Thyroid gland (tissue), 4 donors: Measurements from ENCODE around the gene KRT40. TPM values are rescaled to one million over a fixed set of nuclear protein-coding genes. Genes with fewer than 3 reads are reported as not detected.

Source experiments
- DNase-seq, 2 donors: peaks; one replicate each; pipeline ENCODE4 v3.0.0-alpha.2; 2019
- H3K27ac ChIP-seq, 3 donors: fragments of 200-600 bp; sonication (generic); 1 replicate in 2 of 3; 2 replicates in 1 of 3; pipeline ENCODE4 v1.5.1; 2016 to 2019; ENCODE audit warnings: mild to moderate bottlenecking in 1 of 3, moderate library complexity in 1 of 3
- H3K27me3 ChIP-seq: fragments of 200-600 bp; sonication (generic); one replicate; pipeline ENCODE4 v1.5.1; 2019
- H3K36me3 ChIP-seq, 2 donors: fragments of 200-600 bp; sonication (generic); one replicate each; pipeline ENCODE4 v1.5.1; 2016 to 2019
- H3K4me1 ChIP-seq, 2 donors: fragments of 200-600 bp; sonication (generic); one replicate each; pipeline ENCODE4 v1.5.1; 2017 to 2019
- H3K4me3 ChIP-seq, 3 donors: fragments of 200-600 bp; sonication (generic); replicated peaks in 1 of 3; 1 replicate in 2 of 3; 2 replicates in 1 of 3; pipeline ENCODE4 v1.5.1; 2016; ENCODE audit warnings: mild to moderate bottlenecking in 1 of 3
- H3K9me3 ChIP-seq: fragments of 200-600 bp; sonication (generic); one replicate; pipeline ENCODE4 v1.5.1; 2017
- POLR2A ChIP-seq, 2 donors: fragments of 450-650 bp; IDR thresholded peaks; one replicate each; pipeline ENCODE4 v1.6.1; 2017; ENCODE audit warnings: antibody characterized with exemption in 2 of 2, mild to moderate bottlenecking in 2 of 2, moderate library complexity in 1 of 2
- WGBS, 2 donors: methylation state at CpG; one replicate each; pipeline ENCODE4 v1.1.5; 2017; 5-methylcytosine and 5-hydroxymethylcytosine counted together
- intact Hi-C: fragments of 100-400 bp; cut with DNase I; formaldehyde crosslinking; loops from one replicate; pipeline ENCODE4 v1.15.1; 2023
- total RNA-seq, 4 donors: library from RNA; depleted of rRNA; stranded (reverse); fragments of >200 nt; gene quantifications; one replicate each; pipeline ENCODE4 v1.2.3, GENCODE V29; 2016
- TF ChIP-seq, protein P1 (sequence below), 6 experiments: fragments of 200-600 bp in 3 of 6; fragments of 450-650 bp in 3 of 6; sonication (generic) in 3 of 6; IDR thresholded peaks; one replicate each; pipeline ENCODE4 v1.5.1; 2016 to 2019; ENCODE audit warnings: antibody characterized with exemption in 6 of 6, mild to moderate bottlenecking in 2 of 6, inconsistent platforms in 1 of 6, moderate library complexity in 1 of 6

Gene KRT40
- total RNA-seq, 4 donors from 2014 or later: not detected

DNA sequence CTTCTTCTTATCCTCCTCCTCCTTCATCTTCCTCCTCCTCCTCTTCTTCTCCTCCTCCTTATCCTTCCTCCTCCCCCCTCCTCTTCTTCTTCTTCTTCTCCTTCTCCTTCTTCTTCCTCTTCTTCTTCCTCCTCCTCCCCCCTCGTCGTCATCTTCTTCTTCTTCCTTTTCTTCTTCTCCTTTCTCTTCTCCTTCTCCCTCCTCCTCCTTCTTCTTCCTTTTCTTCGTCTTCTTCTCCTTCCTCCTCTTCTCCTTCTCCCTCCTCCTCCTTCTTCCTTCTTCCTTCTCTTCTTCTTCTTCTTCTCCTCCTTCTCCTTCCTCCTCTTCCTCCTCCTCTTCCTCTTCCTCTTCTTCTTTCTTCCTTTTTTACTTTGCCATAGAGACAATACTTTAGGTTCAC, 41.6 kb downstream of the KRT40 start:
- Histone ChIP-seq H3K27me3 (no peaks in the 10 kb centered on the region), H3K36me3 (no peaks in the 10 kb centered on the region), H3K9me3 (no peaks in the 10 kb centered on the region), H3K27ac (no peak overlapping the region), H3K4me3 (no peak overlapping the region), H3K4me1 (no peaks in the 10 kb centered on the region)
- WGBS, 2 donors: 83 to 87% methylated on average over 3 of the region's 3 CpGs
- no peak for TF ChIP-seq POLR2A (IDR thresholded peaks at IDR 0.05)
- DNase-seq: no peak
- intact Hi-C loops: no loop called here

DNA sequence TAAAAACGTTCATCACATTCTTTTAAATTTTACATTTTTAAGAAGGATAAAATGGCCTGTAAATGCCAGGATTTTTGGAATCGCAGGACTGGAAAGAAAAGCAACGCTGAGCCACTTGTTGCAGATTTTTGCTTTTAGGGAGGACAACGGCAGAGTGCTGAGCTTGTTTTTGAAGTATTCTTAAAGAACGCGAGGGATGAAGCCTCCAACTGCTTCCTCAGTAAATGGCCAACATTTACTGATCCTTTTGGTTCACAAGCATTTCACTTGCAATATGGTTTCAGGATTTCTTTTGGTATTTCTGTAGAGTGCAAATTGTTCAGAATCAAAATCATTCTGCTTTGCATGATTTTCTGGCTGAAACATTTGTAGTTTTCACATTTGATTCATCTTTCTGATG, 43.9 kb downstream of the KRT40 start:
- 35 to 62% methylated on average over 6 of the region's 6 CpGs for WGBS, 2 donors
- no peak overlapping the region for H3K4me3 ChIP-seq

DNA sequence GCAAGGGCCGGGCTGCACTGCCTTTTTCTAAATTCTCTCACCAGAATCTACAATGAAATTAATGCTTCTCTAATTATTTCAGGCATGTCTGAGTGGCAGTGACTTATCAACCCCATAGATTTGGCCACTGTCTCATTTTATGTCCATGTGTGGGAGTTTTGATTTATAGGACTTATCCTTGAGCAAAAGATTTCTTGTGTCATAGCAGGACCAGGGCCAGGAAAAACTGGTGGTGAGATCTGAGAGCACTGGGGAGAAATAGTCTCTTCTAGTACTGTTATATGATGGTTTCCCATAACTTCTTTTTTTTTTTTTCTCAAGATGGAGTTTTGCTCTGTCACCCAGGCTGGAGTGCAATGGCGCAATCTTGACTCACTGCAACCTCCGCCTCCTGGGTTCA, 45.1 kb downstream of the KRT40 start:
- no peak for DNase-seq
- H3K4me1 ChIP-seq: no peaks in the 10 kb centered on the region
- H3K36me3 ChIP-seq: no peaks in the 10 kb centered on the region
- no peaks in the 10 kb centered on the region for H3K27me3 ChIP-seq
- H3K4me3 ChIP-seq: no peak overlapping the region
- no peaks in the 10 kb centered on the region for H3K9me3 ChIP-seq
- WGBS, 2 donors: 88 to 94% methylated on average over 3 of the region's 3 CpGs
- H3K27ac ChIP-seq: no peak overlapping the region
- no peak for TF ChIP-seq POLR2A (IDR thresholded peaks at IDR 0.05)
- intact Hi-C loops: no loop called here

More for the DNA sequence above, 43.9 kb downstream of the KRT40 start:
- Histone ChIP-seq H3K36me3 (no peaks in the 10 kb centered on the region), H3K27me3 (no peaks in the 10 kb centered on the region), H3K9me3 (no peaks in the 10 kb centered on the region), H3K27ac (no peak overlapping the region), H3K4me1 (no peaks in the 10 kb centered on the region)
- DNase-seq: no peak
- intact Hi-C loops: no loop called here
- TF ChIP-seq, protein P1, sequence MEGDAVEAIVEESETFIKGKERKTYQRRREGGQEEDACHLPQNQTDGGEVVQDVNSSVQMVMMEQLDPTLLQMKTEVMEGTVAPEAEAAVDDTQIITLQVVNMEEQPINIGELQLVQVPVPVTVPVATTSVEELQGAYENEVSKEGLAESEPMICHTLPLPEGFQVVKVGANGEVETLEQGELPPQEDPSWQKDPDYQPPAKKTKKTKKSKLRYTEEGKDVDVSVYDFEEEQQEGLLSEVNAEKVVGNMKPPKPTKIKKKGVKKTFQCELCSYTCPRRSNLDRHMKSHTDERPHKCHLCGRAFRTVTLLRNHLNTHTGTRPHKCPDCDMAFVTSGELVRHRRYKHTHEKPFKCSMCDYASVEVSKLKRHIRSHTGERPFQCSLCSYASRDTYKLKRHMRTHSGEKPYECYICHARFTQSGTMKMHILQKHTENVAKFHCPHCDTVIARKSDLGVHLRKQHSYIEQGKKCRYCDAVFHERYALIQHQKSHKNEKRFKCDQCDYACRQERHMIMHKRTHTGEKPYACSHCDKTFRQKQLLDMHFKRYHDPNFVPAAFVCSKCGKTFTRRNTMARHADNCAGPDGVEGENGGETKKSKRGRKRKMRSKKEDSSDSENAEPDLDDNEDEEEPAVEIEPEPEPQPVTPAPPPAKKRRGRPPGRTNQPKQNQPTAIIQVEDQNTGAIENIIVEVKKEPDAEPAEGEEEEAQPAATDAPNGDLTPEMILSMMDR (IDR thresholded peaks at IDR 0.05): no peak
- no peak for TF ChIP-seq POLR2A (IDR thresholded peaks at IDR 0.05)

DNA sequence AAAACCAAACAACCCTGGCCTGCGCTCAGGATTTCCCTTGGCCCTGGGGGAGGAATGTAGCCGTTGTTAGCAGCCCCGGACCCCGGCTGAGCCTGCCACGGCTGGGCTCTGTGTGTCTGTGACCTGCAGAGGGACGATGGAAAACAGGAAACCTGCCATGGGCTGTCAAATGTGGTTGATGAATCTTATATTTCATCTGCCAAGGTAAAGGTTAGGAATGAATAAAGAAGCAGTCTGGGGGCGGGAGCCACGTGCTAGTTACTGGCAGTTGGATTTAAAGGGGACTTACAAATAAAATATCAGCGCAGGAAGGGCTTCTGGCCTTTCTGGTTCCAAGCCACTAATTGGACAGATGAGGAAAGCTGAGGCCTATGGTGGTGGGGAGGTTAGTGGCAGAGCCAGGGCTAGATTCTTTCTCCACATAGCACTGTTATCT, 46.7 kb downstream of the KRT40 start, which contains the start of gene KRT23:
Gene KRT23 (minus strand): TSS at position 263 of the 436 bp plus-strand sequence. CDS start 1,043 bp downstream, outside the sequence.
- intact Hi-C loops: no loop called here
- Histone ChIP-seq H3K36me3 (no peaks in the 10 kb centered on the region), H3K27me3 (no peaks in the 10 kb centered on the region), H3K4me1 (peaks cover 0 to 10% of the 10 kb centered on the region in 2 donors), H3K9me3 (no peaks in the 10 kb centered on the region), H3K4me3 (no peak within 1 kb of the TSS), H3K27ac (no peak within 1 kb of the TSS)
- WGBS, 2 donors: 55 to 57% methylated on average over 9 of the region's 9 CpGs
- DNase-seq: no peak
- TF ChIP-seq, protein P1 (IDR thresholded peaks at IDR 0.05): no peak
- no peak for TF ChIP-seq POLR2A (IDR thresholded peaks at IDR 0.05)

DNA sequence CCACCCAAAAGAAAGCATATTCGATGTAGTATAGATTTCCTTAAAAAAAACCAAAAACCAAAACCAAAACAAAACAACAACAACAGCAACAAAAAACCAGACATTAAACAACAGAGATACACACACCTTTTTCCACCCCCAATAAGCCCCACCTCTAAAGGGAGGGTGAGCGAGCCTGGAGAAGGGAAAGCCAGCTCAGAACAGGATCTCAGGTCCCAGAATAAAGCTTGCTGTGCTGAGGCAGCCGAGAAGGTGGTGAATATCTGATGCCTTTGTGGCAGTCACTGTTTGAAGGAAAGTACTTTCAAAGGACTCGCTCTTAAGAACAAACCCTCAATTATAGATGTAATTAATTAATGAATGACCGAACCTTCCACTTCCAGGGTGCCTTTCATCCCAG, 47.1 kb downstream of the KRT40 start:
- intact Hi-C loops: no loop called here
- Histone ChIP-seq H3K4me3 (no peak overlapping the region), H3K27ac (no peak overlapping the region), H3K9me3 (no peaks in the 10 kb centered on the region), H3K27me3 (no peaks in the 10 kb centered on the region), H3K36me3 (no peaks in the 10 kb centered on the region), H3K4me1 (peaks cover 0 to 10% of the 10 kb centered on the region in 2 donors)
- TF ChIP-seq, protein P1 (IDR thresholded peaks at IDR 0.05): no peak
- no peak for TF ChIP-seq POLR2A (IDR thresholded peaks at IDR 0.05)
- no peak for DNase-seq
- WGBS, 2 donors: 72 to 76% methylated on average over 5 of the region's 5 CpGs

DNA sequence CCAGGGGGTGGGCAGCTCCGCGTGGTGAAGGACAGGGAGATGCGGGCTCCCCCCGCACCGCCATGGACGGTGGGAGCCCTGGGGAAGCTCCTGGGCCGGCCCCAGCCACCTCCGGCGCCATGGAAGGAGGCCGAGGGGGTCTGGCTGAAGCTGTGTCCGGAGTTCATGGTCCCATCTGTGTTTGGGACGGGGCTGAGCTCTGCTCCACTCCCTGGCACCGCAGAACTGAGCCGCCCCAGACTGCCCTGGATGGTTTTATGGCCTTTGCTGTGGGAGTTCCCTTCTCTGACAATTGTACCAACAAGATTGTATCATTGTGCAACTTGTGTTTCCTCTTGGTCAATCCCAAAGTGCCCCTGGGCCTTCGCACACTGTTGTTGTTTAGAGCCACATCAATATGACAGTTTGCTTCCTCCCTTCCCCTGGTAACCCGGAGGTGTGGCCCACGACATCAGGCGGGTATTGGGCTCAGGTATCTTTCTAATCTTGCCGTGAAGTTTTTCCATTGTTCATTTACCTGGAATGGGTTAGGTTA, 47.6 kb downstream of the KRT40 start:
- H3K27ac ChIP-seq: no peak overlapping the region
- TF ChIP-seq, protein P1 (IDR thresholded peaks at IDR 0.05): no peak
- TF ChIP-seq POLR2A (IDR thresholded peaks at IDR 0.05): no peak

More for the DNA sequence above, 47.6 kb downstream of the KRT40 start:
- intact Hi-C loops: no loop called here
- Histone ChIP-seq H3K36me3 (no peaks in the 10 kb centered on the region), H3K27me3 (no peaks in the 10 kb centered on the region), H3K4me3 (no peak overlapping the region), H3K4me1 (peaks cover 0 to 10% of the 10 kb centered on the region in 2 donors), H3K9me3 (no peaks in the 10 kb centered on the region)
- WGBS, 2 donors: 80 to 88% methylated on average over 8 to 14 of the region's 19 CpGs
- DNase-seq: no peak
